ENCODE data around the gene PDCD1.

Gene PDCD1

DNA sequence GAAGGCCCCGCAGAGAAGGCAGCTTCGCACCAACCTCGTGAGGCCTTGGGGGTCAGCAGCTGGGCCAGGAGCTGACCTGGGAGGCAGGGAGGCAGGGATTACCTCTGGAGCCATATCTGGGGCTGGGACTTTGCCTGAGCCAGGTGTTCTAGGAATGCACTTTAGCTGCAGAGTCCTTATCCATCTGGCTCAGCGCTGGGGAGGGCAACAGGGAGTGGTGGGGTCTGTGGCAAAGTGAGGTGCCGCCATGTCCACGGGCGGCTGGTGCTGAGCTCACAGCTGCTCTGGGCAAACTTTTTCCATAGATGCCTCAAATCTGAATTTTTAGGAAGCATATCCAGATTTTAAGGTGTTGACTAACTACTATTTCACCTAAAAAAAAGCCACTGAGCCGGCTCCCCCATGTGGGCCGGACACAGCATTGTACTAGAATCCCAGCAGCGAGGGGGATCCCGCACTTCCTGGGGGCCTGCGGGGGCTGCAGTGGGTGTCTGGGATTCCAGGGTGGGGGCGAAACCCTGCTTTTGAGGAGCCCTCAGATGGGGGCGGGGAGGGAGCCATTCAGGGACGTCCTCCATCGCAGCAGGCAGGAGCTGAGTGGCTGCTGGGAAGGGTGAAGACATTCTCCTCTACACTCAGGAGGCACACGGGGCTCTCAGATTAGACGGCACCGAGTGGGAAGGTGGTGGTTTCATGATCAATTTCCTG lies 45.5 kb upstream of the PDCD1 start:
- ChIA-PET POLR2A (no interaction called here), CTCF (no interaction called here)
- H3K9me3 ChIP-seq (ENCODE audit: control extremely low read depth in 1 of 5, control insufficient read depth in 4 of 5, insufficient read depth in 2 of 5, low read depth in 1 of 5, low read length in 4 of 5): no peaks in the 10 kb centered on the region
- no peaks in the 10 kb centered on the region for H3K27me3 ChIP-seq (replicated peaks in 2 of 5; ENCODE audit: control insufficient read depth in 4 of 5, insufficient read depth in 5 of 5, low read length in 4 of 5)
- no peak overlapping the region for H3K27ac ChIP-seq (ENCODE audit: insufficient read depth in 1 of 2, low read depth in 1 of 2, low read length in 2 of 2, poor library complexity in 1 of 2, severe bottlenecking in 2 of 2)
- no peak overlapping the region for H3K4me3 ChIP-seq (ENCODE audit: control insufficient read depth in 1 of 7, extremely low read depth in 1 of 7, insufficient read depth in 4 of 7, low read depth in 2 of 7, low read length in 6 of 7)
- 94% methylated on average over 11 of the region's 19 CpGs for WGBS (ENCODE audit: insufficient coverage)
- peaks cover 0 to 10% (median 5%) of the 10 kb centered on the region in 4 experiments for H3K4me1 ChIP-seq (ENCODE audit: control extremely low read depth in 1 of 4, control insufficient read depth in 4 of 4, insufficient read depth in 4 of 4, low read length in 3 of 4)
- H3K36me3 ChIP-seq (ENCODE audit: control insufficient read depth in 4 of 4, insufficient read depth in 4 of 4, low read length in 3 of 4): peaks cover 0 to 10% (median 2%) of the 10 kb centered on the region in 4 experiments
- DNase-seq: no peak

GRCh38 chr2:241903121-241904010 lies 44.7 kb upstream of the PDCD1 start:
- Histone ChIP-seq H3K36me3 (ENCODE audit: control insufficient read depth in 4 of 4, insufficient read depth in 4 of 4, low read length in 3 of 4) (peaks cover 0 to 15% (median 1%) of the 10 kb centered on the region in 4 experiments), H3K27ac (ENCODE audit: insufficient read depth in 1 of 2, low read depth in 1 of 2, low read length in 2 of 2, poor library complexity in 1 of 2, severe bottlenecking in 2 of 2) (no peak overlapping the region), H3K27me3 (replicated peaks in 2 of 5; ENCODE audit: control insufficient read depth in 4 of 5, insufficient read depth in 5 of 5, low read length in 4 of 5) (no peaks in the 10 kb centered on the region), H3K9me3 (ENCODE audit: control extremely low read depth in 1 of 5, control insufficient read depth in 4 of 5, insufficient read depth in 2 of 5, low read depth in 1 of 5, low read length in 4 of 5) (no peaks in the 10 kb centered on the region), H3K4me1 (ENCODE audit: control extremely low read depth in 1 of 4, control insufficient read depth in 4 of 4, insufficient read depth in 4 of 4, low read length in 3 of 4) (peaks cover 0 to 10% (median 5%) of the 10 kb centered on the region in 4 experiments), H3K4me3 (ENCODE audit: control insufficient read depth in 1 of 7, extremely low read depth in 1 of 7, insufficient read depth in 4 of 7, low read depth in 2 of 7, low read length in 6 of 7) (no peak overlapping the region)
- no peak for DNase-seq
- POLR2A ChIA-PET: no interaction called here
- CTCF ChIA-PET: no interaction called here
- WGBS (ENCODE audit: insufficient coverage): 98% methylated on average over 36 of the region's 40 CpGs

DNA sequence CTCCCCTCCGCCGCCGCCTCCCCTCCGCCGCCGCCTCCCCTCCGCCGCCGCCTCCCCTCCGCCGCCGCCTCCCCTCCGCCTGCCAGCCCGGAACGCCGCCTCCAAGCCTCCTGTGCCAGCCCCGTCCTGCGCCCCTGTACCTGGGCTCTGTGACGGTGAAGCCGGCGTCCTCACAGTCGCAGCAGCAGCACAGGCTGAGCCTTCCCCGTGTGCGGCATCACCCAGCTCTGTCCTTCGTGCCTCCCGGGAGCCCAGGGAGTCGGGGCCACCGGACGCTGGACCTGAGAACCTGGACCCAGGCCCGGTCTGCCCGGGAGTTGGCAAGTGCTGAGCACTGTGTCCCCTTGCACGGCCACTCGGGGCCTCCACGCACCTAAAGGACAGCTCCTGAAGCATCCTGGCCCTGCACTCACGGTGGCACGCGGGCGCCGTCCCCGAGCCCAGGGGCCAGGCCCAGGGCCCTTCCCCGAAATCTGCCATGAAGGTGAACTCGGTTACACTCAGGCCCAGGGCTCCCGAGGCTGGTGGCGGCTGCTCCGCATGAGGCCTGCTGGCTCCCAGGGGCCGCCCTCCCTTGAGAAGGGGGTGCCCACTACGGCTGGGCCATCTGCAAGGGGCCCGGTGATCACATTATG lies 43.8 kb upstream of the PDCD1 start:
- ChIA-PET CTCF (interaction anchor here (0.7 kb wide), 1 partner anchor 13 kb away, joined by 3 read pairs; no protein-coding TSS in a partner anchor), POLR2A (no interaction called here)
- Histone ChIP-seq H3K27me3 (replicated peaks in 2 of 5; ENCODE audit: control insufficient read depth in 4 of 5, insufficient read depth in 5 of 5, low read length in 4 of 5) (no peaks in the 10 kb centered on the region), H3K36me3 (ENCODE audit: control insufficient read depth in 4 of 4, insufficient read depth in 4 of 4, low read length in 3 of 4) (peaks cover 0 to 15% (median 1%) of the 10 kb centered on the region in 4 experiments), H3K27ac (ENCODE audit: insufficient read depth in 1 of 2, low read depth in 1 of 2, low read length in 2 of 2, poor library complexity in 1 of 2, severe bottlenecking in 2 of 2) (no peak overlapping the region), H3K4me1 (ENCODE audit: control extremely low read depth in 1 of 4, control insufficient read depth in 4 of 4, insufficient read depth in 4 of 4, low read length in 3 of 4) (peaks cover 0 to 10% (median 5%) of the 10 kb centered on the region in 4 experiments), H3K4me3 (ENCODE audit: control insufficient read depth in 1 of 7, extremely low read depth in 1 of 7, insufficient read depth in 4 of 7, low read depth in 2 of 7, low read length in 6 of 7) (no peak overlapping the region), H3K9me3 (ENCODE audit: control extremely low read depth in 1 of 5, control insufficient read depth in 4 of 5, insufficient read depth in 2 of 5, low read depth in 1 of 5, low read length in 4 of 5) (no peaks in the 10 kb centered on the region)
- 92% methylated on average over 35 of the region's 48 CpGs for WGBS (ENCODE audit: insufficient coverage)
- DNase-seq: no peak

GRCh38 chr2:241901500-241902351 lies 43.0 kb upstream of the PDCD1 start:
- no peak overlapping the region for H3K27ac ChIP-seq (ENCODE audit: insufficient read depth in 1 of 2, low read depth in 1 of 2, low read length in 2 of 2, poor library complexity in 1 of 2, severe bottlenecking in 2 of 2)
- H3K36me3 ChIP-seq (ENCODE audit: control insufficient read depth in 4 of 4, insufficient read depth in 4 of 4, low read length in 3 of 4): peaks cover 0 to 19% (median 1%) of the 10 kb centered on the region in 4 experiments
- no peaks in the 10 kb centered on the region for H3K9me3 ChIP-seq (ENCODE audit: control extremely low read depth in 1 of 5, control insufficient read depth in 4 of 5, insufficient read depth in 2 of 5, low read depth in 1 of 5, low read length in 4 of 5)
- 90% methylated on average over 35 of the region's 54 CpGs for WGBS (ENCODE audit: insufficient coverage)
- peaks cover 0 to 10% (median 5%) of the 10 kb centered on the region in 4 experiments for H3K4me1 ChIP-seq (ENCODE audit: control extremely low read depth in 1 of 4, control insufficient read depth in 4 of 4, insufficient read depth in 4 of 4, low read length in 3 of 4)
- ChIA-PET CTCF (interaction anchor here (0.7 kb wide), 1 partner anchor 14 kb away, joined by 3 read pairs; no protein-coding TSS in a partner anchor), POLR2A (no interaction called here)
- H3K4me3 ChIP-seq (ENCODE audit: control insufficient read depth in 1 of 7, extremely low read depth in 1 of 7, insufficient read depth in 4 of 7, low read depth in 2 of 7, low read length in 6 of 7): peak overlapping the region in 5 of 7 experiments; percentile 19 to 74 (median 56)
- no peaks in the 10 kb centered on the region for H3K27me3 ChIP-seq (replicated peaks in 2 of 5; ENCODE audit: control insufficient read depth in 4 of 5, insufficient read depth in 5 of 5, low read length in 4 of 5)
- DNase-seq: peak in 2 of 3 donors; percentile 11 to 24

DNA sequence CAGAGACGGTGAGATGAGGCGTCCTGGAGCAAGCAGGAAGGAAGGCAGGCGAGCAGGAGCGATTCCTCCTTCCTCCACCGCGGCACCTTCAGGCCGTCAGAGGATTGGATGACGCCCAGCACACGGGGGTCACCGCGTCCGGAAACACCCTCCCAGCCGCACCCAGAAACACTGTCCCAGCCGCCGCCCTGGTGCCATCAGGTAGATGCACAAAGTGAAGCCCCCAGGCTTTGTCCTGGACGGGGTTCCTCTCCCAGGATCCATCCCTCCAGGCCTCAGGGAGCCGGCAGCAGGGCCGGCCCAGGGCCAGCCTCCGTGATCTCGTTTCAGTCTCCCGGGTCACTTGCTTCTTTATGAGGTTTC lies 42.3 kb upstream of the PDCD1 start:
- DNase-seq: no peak

DNA sequence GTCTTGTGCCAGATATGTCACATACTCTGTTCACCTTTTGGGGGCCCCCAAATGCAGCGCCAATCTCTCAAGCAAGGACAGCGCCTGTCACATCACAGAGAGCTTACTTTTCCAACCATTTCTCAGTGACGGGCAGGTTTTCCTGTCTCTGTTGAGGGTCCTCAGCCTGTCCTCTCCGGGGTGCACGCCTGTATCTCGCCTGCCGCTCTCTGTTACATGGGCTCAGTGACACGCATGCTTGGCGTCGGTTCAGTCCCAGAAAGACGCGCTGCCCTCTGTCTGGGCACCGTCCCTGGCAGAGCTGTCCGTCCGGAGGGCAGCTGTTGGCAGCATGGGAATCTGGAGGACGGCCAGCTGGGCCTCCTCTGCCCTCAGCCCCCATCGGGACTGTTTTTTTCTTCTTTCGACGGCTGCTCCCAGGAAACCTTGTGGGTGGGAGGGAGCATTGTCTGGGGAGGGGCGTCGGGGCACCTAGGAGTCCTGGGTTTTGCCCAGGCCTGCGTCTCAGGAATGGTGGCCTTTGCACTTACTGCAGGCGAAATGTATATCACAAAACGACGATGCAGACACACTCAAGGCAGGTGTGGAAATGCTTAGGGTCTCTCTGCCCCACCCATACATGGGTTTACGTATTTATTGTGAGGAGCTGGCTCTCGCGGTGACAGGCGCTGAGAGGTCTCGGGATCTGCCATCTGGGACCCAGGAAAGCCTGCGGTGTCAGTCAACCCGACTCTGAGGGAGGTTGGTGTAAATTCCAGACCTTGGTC lies 41.7 kb upstream of the PDCD1 start:
- H3K27me3 ChIP-seq (replicated peaks in 2 of 5; ENCODE audit: control insufficient read depth in 4 of 5, insufficient read depth in 5 of 5, low read length in 4 of 5): no peaks in the 10 kb centered on the region
- H3K27ac ChIP-seq (ENCODE audit: insufficient read depth in 1 of 2, low read depth in 1 of 2, low read length in 2 of 2, poor library complexity in 1 of 2, severe bottlenecking in 2 of 2): no peak overlapping the region

More for the DNA sequence above, 42.3 kb upstream of the PDCD1 start:
- H3K9me3 ChIP-seq (ENCODE audit: control extremely low read depth in 1 of 5, control insufficient read depth in 4 of 5, insufficient read depth in 2 of 5, low read depth in 1 of 5, low read length in 4 of 5): no peaks in the 10 kb centered on the region
- WGBS (ENCODE audit: insufficient coverage): 97% methylated on average over 9 of the region's 21 CpGs
- H3K36me3 ChIP-seq (ENCODE audit: control insufficient read depth in 4 of 4, insufficient read depth in 4 of 4, low read length in 3 of 4): peaks cover 0 to 18% (median 1%) of the 10 kb centered on the region in 4 experiments
- CTCF ChIA-PET: no interaction called here
- POLR2A ChIA-PET: no interaction called here
- no peak overlapping the region for H3K4me3 ChIP-seq (ENCODE audit: control insufficient read depth in 1 of 7, extremely low read depth in 1 of 7, insufficient read depth in 4 of 7, low read depth in 2 of 7, low read length in 6 of 7)
- peaks cover 0 to 10% (median 5%) of the 10 kb centered on the region in 4 experiments for H3K4me1 ChIP-seq (ENCODE audit: control extremely low read depth in 1 of 4, control insufficient read depth in 4 of 4, insufficient read depth in 4 of 4, low read length in 3 of 4)
- no peak overlapping the region for H3K27ac ChIP-seq (ENCODE audit: insufficient read depth in 1 of 2, low read depth in 1 of 2, low read length in 2 of 2, poor library complexity in 1 of 2, severe bottlenecking in 2 of 2)
- no peaks in the 10 kb centered on the region for H3K27me3 ChIP-seq (replicated peaks in 2 of 5; ENCODE audit: control insufficient read depth in 4 of 5, insufficient read depth in 5 of 5, low read length in 4 of 5)

More for the DNA sequence above, 41.7 kb upstream of the PDCD1 start:
- 96% methylated on average over 28 of the region's 32 CpGs for WGBS (ENCODE audit: insufficient coverage)
- H3K4me1 ChIP-seq (ENCODE audit: control extremely low read depth in 1 of 4, control insufficient read depth in 4 of 4, insufficient read depth in 4 of 4, low read length in 3 of 4): peaks cover 0 to 10% (median 5%) of the 10 kb centered on the region in 4 experiments
- DNase-seq: no peak
- H3K36me3 ChIP-seq (ENCODE audit: control insufficient read depth in 4 of 4, insufficient read depth in 4 of 4, low read length in 3 of 4): peaks cover 0 to 14% (median 1%) of the 10 kb centered on the region in 4 experiments
- H3K9me3 ChIP-seq (ENCODE audit: control extremely low read depth in 1 of 5, control insufficient read depth in 4 of 5, insufficient read depth in 2 of 5, low read depth in 1 of 5, low read length in 4 of 5): no peaks in the 10 kb centered on the region
- no peak overlapping the region for H3K4me3 ChIP-seq (ENCODE audit: control insufficient read depth in 1 of 7, extremely low read depth in 1 of 7, insufficient read depth in 4 of 7, low read depth in 2 of 7, low read length in 6 of 7)
- POLR2A ChIA-PET: no interaction called here
- CTCF ChIA-PET: no interaction called here

Measured in common myeloid progenitor, CD34-positive (primary cell).